ENCODE measurements around the gene KCNIP2. TPM values are rescaled to one million over a fixed set of nuclear protein-coding genes. Genes with fewer than 3 reads are reported as not detected.
A peak's percentile ranks its signal among the peaks of the same experiment; 100 is the strongest.

The KCNIP2 gene
- total RNA-seq, 1 donor from 2014 or later = 2.2 TPM

DNA sequence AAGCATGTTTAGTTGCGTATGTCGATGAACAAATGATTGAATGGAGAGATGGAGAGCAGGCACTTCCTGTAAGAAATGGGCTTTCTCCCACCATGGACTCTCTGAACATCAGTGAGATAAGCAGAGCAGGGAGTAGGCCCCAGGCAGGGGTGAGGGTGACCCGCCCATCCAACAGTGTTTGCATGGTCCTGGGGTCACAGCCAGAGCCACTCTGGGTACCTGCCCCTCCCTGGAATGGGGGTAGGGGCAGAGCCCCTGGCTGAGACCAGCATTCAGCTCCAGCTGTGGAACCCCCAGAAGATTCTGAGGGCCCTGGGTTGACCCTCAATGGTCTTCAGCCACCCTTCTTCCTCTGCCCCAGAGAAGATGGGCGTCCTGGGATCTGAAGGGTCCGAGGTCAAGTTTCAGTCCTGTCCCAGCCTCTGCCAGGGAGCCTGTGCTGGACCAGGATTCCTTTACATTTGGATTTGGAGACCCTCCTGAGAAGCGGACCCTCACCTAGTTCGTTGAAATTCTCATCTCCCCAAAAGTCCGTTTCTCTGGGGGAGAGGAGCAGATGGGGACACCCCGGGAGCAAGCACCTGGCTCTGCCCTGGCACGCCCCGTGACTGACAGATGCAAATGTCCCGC lies 65.3 kb downstream of the KCNIP2 start:
- no peak for DNase-seq (ENCODE audit: low read depth, low spot score)
- no peaks in the 10 kb centered on the region for H3K9me3 Mint-ChIP-seq
- peaks cover 8% of the 10 kb centered on the region for H3K36me3 Mint-ChIP-seq (ENCODE audit: low read depth)
- H3K4me1 Mint-ChIP-seq = peaks cover 30% of the 10 kb centered on the region
- H3K4me3 Mint-ChIP-seq = peak overlapping the region; percentile 89
- H3K27me3 Mint-ChIP-seq (ENCODE audit: low read depth) = peaks cover 75% of the 10 kb centered on the region
- H3K27ac Mint-ChIP-seq (ENCODE audit: unreplicated experiment) = no peak overlapping the region
- TF ChIP-seq, protein P1, sequence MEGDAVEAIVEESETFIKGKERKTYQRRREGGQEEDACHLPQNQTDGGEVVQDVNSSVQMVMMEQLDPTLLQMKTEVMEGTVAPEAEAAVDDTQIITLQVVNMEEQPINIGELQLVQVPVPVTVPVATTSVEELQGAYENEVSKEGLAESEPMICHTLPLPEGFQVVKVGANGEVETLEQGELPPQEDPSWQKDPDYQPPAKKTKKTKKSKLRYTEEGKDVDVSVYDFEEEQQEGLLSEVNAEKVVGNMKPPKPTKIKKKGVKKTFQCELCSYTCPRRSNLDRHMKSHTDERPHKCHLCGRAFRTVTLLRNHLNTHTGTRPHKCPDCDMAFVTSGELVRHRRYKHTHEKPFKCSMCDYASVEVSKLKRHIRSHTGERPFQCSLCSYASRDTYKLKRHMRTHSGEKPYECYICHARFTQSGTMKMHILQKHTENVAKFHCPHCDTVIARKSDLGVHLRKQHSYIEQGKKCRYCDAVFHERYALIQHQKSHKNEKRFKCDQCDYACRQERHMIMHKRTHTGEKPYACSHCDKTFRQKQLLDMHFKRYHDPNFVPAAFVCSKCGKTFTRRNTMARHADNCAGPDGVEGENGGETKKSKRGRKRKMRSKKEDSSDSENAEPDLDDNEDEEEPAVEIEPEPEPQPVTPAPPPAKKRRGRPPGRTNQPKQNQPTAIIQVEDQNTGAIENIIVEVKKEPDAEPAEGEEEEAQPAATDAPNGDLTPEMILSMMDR (conservative IDR thresholded peaks at IDR 0.05) = no peak

DNA sequence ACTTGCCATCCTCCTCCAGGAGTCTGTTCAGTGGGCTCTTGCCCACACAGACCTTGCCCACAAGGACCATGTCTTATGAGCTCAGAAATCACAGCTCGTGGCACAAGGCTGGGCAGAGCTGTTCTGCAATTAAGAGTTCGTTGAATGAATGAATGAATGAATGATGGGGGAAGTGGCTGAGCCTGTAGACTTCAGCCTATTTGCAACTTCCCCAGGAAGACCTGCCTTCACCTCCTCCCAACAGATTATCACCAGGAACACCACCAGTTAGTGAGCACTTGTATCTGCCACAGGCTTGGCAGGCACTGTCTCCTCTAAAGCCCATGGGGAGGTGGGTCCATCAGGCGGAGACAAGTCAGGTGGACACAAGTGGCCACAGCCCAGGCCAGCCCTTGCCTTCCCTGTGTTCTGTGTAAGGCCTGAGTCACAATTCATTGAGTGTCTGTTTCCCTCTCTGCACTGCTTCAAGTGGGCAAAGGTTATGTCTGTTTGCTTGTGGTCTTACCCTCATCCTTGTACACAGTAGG lies 65.9 kb downstream of the KCNIP2 start:
- H3K9me3 Mint-ChIP-seq = no peaks in the 10 kb centered on the region
- no peak overlapping the region for H3K27ac Mint-ChIP-seq (ENCODE audit: unreplicated experiment)
- peak overlapping the region; percentile 20 for H3K4me3 Mint-ChIP-seq
- peaks cover 5% of the 10 kb centered on the region for H3K36me3 Mint-ChIP-seq (ENCODE audit: low read depth)
- DNase-seq (ENCODE audit: low read depth, low spot score) = no peak
- TF ChIP-seq, protein P1 (conservative IDR thresholded peaks at IDR 0.05) = no peak
- H3K27me3 Mint-ChIP-seq (ENCODE audit: low read depth) = peaks cover 78% of the 10 kb centered on the region
- peaks cover 24% of the 10 kb centered on the region for H3K4me1 Mint-ChIP-seq

DNA sequence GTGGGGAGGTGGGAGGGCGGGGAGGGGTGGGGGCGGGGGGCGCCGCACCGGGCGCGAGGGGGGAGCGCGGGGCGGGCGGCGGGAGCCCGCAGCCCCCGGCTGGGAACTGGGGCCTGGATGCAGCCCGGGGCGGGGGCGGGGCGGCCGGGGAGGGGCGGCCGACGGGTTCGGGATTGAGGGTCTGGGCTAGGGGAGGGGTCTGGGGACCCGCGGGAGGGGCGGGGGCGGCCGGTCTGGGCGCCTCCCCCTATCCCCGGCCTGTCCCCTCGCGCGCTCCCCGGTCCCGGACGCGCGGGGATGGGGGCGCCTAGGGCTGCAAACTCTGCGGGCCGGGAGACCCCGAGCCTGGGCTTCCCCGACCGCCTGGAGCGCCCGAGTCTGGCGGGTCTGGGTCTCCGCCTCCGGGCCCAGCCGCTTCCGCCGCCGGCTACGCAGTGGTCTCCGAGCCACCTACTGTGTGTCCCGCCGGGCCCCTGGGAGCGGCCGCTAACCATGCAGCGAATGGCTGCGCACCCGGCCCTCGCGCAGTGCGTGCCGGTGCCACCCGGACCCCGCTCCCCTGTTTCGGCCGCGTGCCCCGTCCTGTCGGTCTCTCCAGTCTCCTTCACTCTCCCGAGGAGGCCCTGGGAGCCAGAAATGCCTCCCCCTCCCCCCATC lies 67.3 kb downstream of the KCNIP2 start:
- H3K4me1 Mint-ChIP-seq = peaks cover 17% of the 10 kb centered on the region
- H3K27me3 Mint-ChIP-seq (ENCODE audit: low read depth) = peaks cover 89% of the 10 kb centered on the region
- DNase-seq (ENCODE audit: low read depth, low spot score) = no peak
- H3K36me3 Mint-ChIP-seq (ENCODE audit: low read depth) = peaks cover 5% of the 10 kb centered on the region
- no peak overlapping the region for H3K27ac Mint-ChIP-seq (ENCODE audit: unreplicated experiment)
- TF ChIP-seq, protein P1 (conservative IDR thresholded peaks at IDR 0.05) = no peak
- H3K4me3 Mint-ChIP-seq = no peak overlapping the region
- H3K9me3 Mint-ChIP-seq = no peaks in the 10 kb centered on the region

Other genes with a start within 250 kb of the KCNIP2 start
- gene FBXW4, start 148.6 kb downstream of the KCNIP2 start, total RNA-seq = 32.0 and 33.4 TPM in 2 replicates
- gene FGF8, start 67.7 kb downstream of the KCNIP2 start, total RNA-seq = 0.82 and 0.86 TPM in 2 replicates
- gene NPM3, start 60.4 kb downstream of the KCNIP2 start, total RNA-seq = 63.2 and 64.8 TPM in 2 replicates
- 101 and 102 TPM in 2 replicates for gene OGA, start 25.4 kb downstream of the KCNIP2 start, total RNA-seq
- 24.4 TPM in 2 replicates for gene ARMH3, start 212.4 kb upstream of the KCNIP2 start, total RNA-seq
- gene HPS6, start 221.5 kb upstream of the KCNIP2 start, total RNA-seq = 17.5 and 18.9 TPM in 2 replicates

Measured in neural crest cell (in vitro differentiated cells).